Measurements from ENCODE around the gene ZNF587.
"Not testable (repeated sequence)": the region's sequence is repeated elsewhere in the genome, so short reads cannot be mapped to it uniquely, and the experiment has no call there.

The ZNF587 gene

GRCh38 chr19:57862351-57862750, 12.7 kb downstream of the ZNF587 start:
- not testable (repeated sequence) for H3K9ac ChIP-seq (ENCODE audit: low read depth, low read length); H3K9me3 ChIP-seq (ENCODE audit: insufficient read depth, low read depth, low read length); H3K4me1 ChIP-seq (ENCODE audit: insufficient read depth, low read length); H3K27ac ChIP-seq (ENCODE audit: low read depth, low read length); H3K4me3 ChIP-seq (ENCODE audit: low read length); H3K27me3 ChIP-seq (ENCODE audit: insufficient read depth, low read length)
- WGBS: 94% methylated on average over 3 of the region's 3 CpGs
- peaks cover 90% of the 10 kb centered on the region for H3K36me3 ChIP-seq (ENCODE audit: insufficient read depth, low read length)

- Histone ChIP-seq H3K9me3 (ENCODE audit: insufficient read depth, low read depth, low read length) (peaks cover 20% of the 10 kb centered on the region), H3K27me3 (ENCODE audit: insufficient read depth, low read length) (no peaks in the 10 kb centered on the region), H3K9ac (ENCODE audit: low read depth, low read length) (no peak overlapping the region), H3K4me1 (ENCODE audit: insufficient read depth, low read length) (no peaks in the 10 kb centered on the region), H3K36me3 (ENCODE audit: insufficient read depth, low read length) (peaks cover 82% of the 10 kb centered on the region), H3K4me3 (ENCODE audit: low read length) (no peak overlapping the region), H3K27ac (ENCODE audit: low read depth, low read length) (no peak overlapping the region)
- 96% methylated on average over 6 of the region's 7 CpGs for WGBS
Measured at GRCh38 chr19:57867868-57868492, 18.3 kb downstream of the ZNF587 start.

DNA sequence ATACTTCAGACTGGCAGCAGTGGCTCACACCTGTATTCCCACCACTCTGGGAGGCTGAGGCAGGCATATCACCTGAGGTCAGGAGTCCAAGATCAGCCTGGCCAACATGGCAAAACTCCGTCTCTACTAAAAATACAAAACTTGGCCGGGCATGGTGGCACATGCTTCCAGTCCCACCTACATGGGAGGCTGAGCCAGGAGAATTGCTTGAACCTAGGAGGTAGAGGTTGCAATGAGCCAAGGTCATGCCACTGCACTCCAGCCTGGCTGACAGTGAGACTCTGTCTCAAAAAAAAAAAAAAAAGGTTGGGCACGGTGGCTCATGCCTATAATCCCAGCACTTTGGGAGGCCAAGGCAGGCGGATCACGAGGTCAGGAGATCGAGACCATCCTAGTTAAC, 20.0 kb downstream of the ZNF587 start:
- not testable (repeated sequence) for H3K4me1 ChIP-seq (ENCODE audit: insufficient read depth, low read length); H3K27me3 ChIP-seq (ENCODE audit: insufficient read depth, low read length); H3K9ac ChIP-seq (ENCODE audit: low read depth, low read length); H3K27ac ChIP-seq (ENCODE audit: low read depth, low read length); H3K4me3 ChIP-seq (ENCODE audit: low read length)
- Histone ChIP-seq H3K9me3 (ENCODE audit: insufficient read depth, low read depth, low read length) (peaks cover 37% of the 10 kb centered on the region), H3K36me3 (ENCODE audit: insufficient read depth, low read length) (peaks cover 87% of the 10 kb centered on the region)
- 97% methylated on average over 6 of the region's 6 CpGs for WGBS

GRCh38 chr19:57870225-57870624, 20.6 kb downstream of the ZNF587 start:
- peaks cover 85% of the 10 kb centered on the region for H3K36me3 ChIP-seq (ENCODE audit: insufficient read depth, low read length)
- WGBS: 97% methylated on average over 1 of the region's 2 CpGs
- H3K9ac ChIP-seq (ENCODE audit: low read depth, low read length): no peak overlapping the region
- H3K27ac ChIP-seq (ENCODE audit: low read depth, low read length): no peak overlapping the region
- peaks cover 40% of the 10 kb centered on the region for H3K9me3 ChIP-seq (ENCODE audit: insufficient read depth, low read depth, low read length)
- no peaks in the 10 kb centered on the region for H3K27me3 ChIP-seq (ENCODE audit: insufficient read depth, low read length)
- no peak overlapping the region for H3K4me3 ChIP-seq (ENCODE audit: low read length)
- H3K4me1 ChIP-seq (ENCODE audit: insufficient read depth, low read length): no peaks in the 10 kb centered on the region

DNA sequence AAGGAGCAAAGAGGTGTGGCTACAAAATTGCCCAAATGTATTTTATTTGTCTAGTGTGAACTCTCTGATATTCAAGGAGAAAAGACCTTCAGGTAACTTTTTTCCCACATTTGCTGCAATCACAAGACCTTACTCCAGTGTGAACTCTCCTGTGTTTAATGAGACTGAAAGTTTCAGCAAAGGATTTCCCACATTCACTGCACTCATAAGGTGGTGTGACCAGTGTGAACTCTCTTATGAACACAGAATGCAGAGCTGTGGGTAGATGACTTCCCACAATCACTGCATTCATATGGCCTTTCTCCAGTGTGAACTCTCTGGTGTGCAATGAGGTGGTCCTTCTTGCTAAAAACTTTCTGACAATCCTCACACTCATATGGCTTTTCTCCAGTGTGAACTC, 22.8 kb downstream of the ZNF587 start:
- Histone ChIP-seq H3K4me1 (ENCODE audit: insufficient read depth, low read length) (no peaks in the 10 kb centered on the region), H3K9me3 (ENCODE audit: insufficient read depth, low read depth, low read length) (peaks cover 54% of the 10 kb centered on the region), H3K4me3 (ENCODE audit: low read length) (no peak overlapping the region), H3K36me3 (ENCODE audit: insufficient read depth, low read length) (peaks cover 85% of the 10 kb centered on the region), H3K9ac (ENCODE audit: low read depth, low read length) (no peak overlapping the region), H3K27ac (ENCODE audit: low read depth, low read length) (no peak overlapping the region), H3K27me3 (ENCODE audit: insufficient read depth, low read length) (no peaks in the 10 kb centered on the region)

DNA sequence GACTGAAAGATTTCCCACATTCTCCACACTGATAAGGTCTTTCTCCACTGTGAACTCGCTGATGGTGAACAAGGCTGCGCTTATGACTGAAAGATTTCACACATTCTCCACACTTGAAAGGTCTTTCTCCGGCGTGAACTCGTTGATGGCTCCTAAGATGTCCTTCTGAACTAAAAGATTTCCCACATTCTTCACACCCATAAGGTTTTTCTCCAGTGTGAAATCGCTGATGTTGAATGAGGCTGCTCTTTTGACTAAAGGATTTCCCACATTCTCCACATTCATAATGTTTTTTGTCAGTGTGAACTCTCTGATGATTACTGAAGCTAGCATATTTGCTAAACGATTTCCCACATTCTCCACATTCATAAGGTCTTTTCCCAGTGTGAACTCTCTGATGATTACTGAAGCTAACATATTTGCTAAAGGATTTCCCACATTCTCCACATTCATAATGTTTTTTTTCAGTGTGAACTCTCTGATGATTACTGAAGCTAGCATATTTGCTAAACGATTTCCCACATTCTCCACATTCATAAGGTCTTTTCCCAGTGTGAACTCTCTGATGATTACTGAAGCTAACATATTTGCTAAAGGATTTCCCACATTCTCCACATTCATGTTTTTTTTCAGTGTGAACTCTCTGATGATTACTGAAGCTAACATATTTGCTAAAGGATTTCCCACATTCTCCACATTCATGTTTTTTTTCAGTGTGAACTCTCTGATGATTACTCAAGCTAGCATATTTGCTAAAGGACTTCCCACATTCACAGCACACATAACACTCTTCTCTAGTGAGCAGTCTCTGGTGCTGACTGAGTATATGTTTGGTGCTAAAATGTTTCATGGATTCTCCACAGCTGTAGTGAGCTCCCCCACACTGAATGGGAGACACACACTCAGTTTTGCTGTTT, 24.5 kb downstream of the ZNF587 start:
- Histone ChIP-seq H3K9me3 (ENCODE audit: insufficient read depth, low read depth, low read length) (peaks cover 56% of the 10 kb centered on the region), H3K36me3 (ENCODE audit: insufficient read depth, low read length) (peaks cover 90% of the 10 kb centered on the region)
- 98% methylated on average over 5 of the region's 8 CpGs for WGBS
- not testable (repeated sequence) for H3K27ac ChIP-seq (ENCODE audit: low read depth, low read length); H3K4me1 ChIP-seq (ENCODE audit: insufficient read depth, low read length); H3K4me3 ChIP-seq (ENCODE audit: low read length); H3K27me3 ChIP-seq (ENCODE audit: insufficient read depth, low read length); H3K9ac ChIP-seq (ENCODE audit: low read depth, low read length)

DNA sequence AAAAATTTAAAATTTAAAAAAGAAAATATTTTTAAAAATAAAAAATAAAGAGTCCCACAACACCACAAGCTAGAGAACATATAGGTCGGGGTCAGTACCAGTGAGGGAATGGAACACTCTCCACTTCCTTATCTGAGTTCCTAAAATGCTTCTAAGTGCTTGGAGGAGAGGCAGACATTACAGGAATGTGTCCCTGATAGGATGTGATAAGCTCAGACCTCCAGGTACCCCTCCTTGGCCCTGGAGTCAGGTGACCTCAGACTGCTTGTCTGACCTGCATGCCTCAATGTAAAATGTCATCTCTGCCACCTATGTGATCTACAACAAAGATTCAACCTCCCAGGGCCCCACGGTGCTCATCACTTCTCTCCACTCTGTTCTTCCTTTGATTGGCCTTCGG, 36.4 kb downstream of the ZNF587 start:
- H3K4me1 ChIP-seq (ENCODE audit: insufficient read depth, low read length): peaks cover 21% of the 10 kb centered on the region
- no peaks in the 10 kb centered on the region for H3K9me3 ChIP-seq (ENCODE audit: insufficient read depth, low read depth, low read length)
- H3K36me3 ChIP-seq (ENCODE audit: insufficient read depth, low read length): peaks cover 37% of the 10 kb centered on the region
- H3K9ac ChIP-seq (ENCODE audit: low read depth, low read length): no peak overlapping the region
- WGBS: 70% methylated on average over 3 of the region's 3 CpGs
- H3K4me3 ChIP-seq (ENCODE audit: low read length): peak overlapping the region; percentile 79
- H3K27me3 ChIP-seq (ENCODE audit: insufficient read depth, low read length): no peaks in the 10 kb centered on the region
- H3K27ac ChIP-seq (ENCODE audit: low read depth, low read length): no peak overlapping the region; the same call in 1 of the 2 replicates

GRCh38 chr19:57887195-57887941, 37.7 kb downstream of the ZNF587 start:
- WGBS: under 1% methylated on average over 6 of the region's 6 CpGs
- Histone ChIP-seq H3K27ac (ENCODE audit: low read depth, low read length) (peak overlapping the region; percentile 89), H3K9me3 (ENCODE audit: insufficient read depth, low read depth, low read length) (no peaks in the 10 kb centered on the region), H3K4me1 (ENCODE audit: insufficient read depth, low read length) (peaks cover 22% of the 10 kb centered on the region), H3K4me3 (ENCODE audit: low read length) (peak overlapping the region; percentile 79), H3K9ac (ENCODE audit: low read depth, low read length) (peak overlapping the region; percentile 95), H3K27me3 (ENCODE audit: insufficient read depth, low read length) (no peaks in the 10 kb centered on the region), H3K36me3 (ENCODE audit: insufficient read depth, low read length) (peaks cover 37% of the 10 kb centered on the region)

DNA sequence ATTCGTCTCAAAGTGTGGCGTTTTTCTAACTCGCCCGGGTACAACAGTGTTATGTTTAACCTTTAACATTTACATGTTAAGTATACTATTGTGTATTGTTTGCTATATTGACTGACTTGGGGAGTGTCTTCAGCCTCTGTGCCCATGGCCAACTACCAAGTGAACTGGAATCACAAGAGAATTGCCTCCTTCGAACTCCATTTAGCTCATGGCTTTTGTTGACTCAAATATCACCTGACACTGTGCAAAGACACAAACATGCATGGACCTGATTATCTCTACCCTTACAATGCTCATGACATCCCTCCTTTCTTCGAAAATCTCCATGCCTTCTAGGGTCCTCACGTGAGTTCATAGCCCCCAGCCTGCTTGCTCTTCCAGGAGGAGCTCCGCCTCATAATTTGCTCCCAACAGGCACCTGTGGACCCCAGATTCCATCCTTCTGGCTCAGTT, 38.5 kb downstream of the ZNF587 start:
- peaks cover 30% of the 10 kb centered on the region for H3K36me3 ChIP-seq (ENCODE audit: insufficient read depth, low read length)
- under 1% methylated on average over 8 of the region's 8 CpGs for WGBS
- peaks cover 28% of the 10 kb centered on the region for H3K4me1 ChIP-seq (ENCODE audit: insufficient read depth, low read length)
- peak overlapping the region; percentile 79 for H3K4me3 ChIP-seq (ENCODE audit: low read length)
- H3K27me3 ChIP-seq (ENCODE audit: insufficient read depth, low read length): no peaks in the 10 kb centered on the region
- no peaks in the 10 kb centered on the region for H3K9me3 ChIP-seq (ENCODE audit: insufficient read depth, low read depth, low read length)
- peak overlapping the region; percentile 95 for H3K9ac ChIP-seq (ENCODE audit: low read depth, low read length)
- H3K27ac ChIP-seq (ENCODE audit: low read depth, low read length): peak overlapping the region; percentile 89

DNA sequence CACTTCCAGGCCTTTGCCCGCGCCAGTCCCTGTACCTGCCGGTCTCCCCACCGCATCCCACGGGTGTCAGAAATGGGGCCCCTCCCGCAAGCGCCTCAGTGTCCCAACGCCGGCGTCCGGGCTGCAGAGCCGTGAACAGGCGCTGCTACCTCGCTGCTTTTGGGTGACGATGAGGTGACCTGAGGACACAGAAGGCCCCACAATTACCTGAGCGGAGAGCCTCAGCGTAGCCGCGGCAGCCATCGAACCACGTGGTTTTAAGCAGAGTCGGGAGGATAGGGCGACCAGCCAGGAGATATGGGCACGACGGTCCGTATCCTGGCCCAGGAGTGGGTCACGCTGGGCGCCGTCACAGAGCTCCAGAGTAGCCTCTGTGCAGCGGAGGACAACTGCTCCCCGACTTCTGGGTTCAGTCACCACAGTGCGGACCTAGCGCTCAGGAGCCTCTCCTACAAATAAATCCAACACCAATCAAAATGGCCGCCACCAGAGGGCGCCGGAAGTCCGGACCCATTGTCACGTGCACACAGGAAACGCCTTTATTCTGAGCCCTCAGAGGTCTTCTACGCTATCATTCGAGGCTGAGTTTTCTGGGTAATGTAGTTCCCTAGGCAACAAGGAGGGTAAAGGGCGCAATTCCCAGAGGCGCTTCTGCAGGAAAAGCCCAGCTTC, 39.0 kb downstream of the ZNF587 start, which contains the start of gene ZNF814:
Gene ZNF814 (minus strand): TSS at position 478 of the 672 bp plus-strand sequence. CDS start 235 bp downstream, at position 243.
- no peaks in the 10 kb centered on the region for H3K27me3 ChIP-seq (ENCODE audit: insufficient read depth, low read length)
- peaks cover 28% of the 10 kb centered on the region for H3K4me1 ChIP-seq (ENCODE audit: insufficient read depth, low read length)
- under 1% methylated on average over 43 of the region's 43 CpGs for WGBS
- peaks cover 27% of the 10 kb centered on the region for H3K36me3 ChIP-seq (ENCODE audit: insufficient read depth, low read length)
- H3K9me3 ChIP-seq (ENCODE audit: insufficient read depth, low read depth, low read length): no peaks in the 10 kb centered on the region
- peak within 1 kb of the TSS; percentile 89 for H3K27ac ChIP-seq (ENCODE audit: low read depth, low read length)
- H3K4me3 ChIP-seq (ENCODE audit: low read length): peak within 1 kb of the TSS; percentile 79
- peak within 1 kb of the TSS; percentile 95 for H3K9ac ChIP-seq (ENCODE audit: low read depth, low read length)

Data from HUES64 (cell line).